ENCODE results near the gene DLG5.

DLG5 gene

DNA sequence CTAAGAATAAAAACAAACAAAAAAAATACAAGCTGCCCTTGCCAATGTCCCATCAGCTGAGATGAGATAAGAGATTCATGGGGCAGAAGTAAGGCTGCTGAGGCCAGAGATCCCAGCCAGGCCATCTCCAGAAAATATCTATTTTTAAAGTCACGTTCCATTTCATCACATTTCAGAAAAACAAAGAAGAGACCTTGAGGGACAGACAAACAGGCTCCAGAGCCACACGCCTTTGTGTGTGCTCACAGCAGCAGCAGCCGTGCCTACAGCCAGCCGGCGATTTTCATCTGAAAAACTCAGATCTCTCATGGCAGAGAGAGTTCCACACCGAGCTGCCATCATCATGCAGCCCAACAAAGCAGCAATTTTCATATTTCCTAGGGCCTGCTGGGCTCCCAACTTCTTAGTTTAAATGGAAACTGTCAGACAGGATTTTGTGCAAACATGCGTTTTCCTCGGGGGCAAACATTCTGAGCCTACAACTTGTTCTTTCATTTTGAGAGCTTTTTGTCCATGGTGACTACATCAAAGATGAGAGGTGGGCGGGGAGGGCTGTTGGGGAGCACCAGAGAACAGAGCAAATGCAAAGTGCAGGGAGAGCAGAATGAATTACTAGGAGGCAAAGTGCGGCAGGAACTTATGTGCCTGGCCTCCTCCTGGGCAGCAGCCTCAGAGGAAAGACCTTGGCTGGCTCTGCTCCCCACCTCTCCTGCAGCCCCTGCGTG, 38.8 kb downstream of the DLG5 start:
- DNase-seq: no peak

DNA sequence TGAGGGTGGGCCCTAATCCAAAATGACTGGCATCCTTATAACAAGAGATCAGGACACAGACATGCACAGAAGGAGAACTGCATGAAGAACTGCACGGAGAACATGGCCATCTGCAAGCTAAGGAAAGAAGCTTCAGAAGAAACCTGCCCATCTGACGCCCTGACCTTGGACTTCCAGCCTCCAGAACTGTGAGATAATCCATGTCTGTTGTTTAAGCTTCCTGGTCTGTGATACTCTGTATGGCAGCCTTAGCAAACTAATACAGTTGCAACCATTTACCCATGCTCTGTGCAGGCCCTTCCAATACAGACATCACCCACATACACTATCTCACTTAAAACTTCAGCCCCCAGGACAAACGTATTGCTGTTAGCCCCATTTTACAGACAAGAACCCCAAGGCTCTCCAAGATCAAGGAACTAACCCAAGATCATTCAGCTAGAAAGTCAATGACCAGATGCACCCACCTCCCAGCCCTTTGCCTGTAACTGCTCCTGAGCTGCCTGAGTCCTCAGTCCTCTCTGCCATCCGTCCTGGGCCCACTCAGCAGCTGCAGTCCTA, 39.7 kb downstream of the DLG5 start:
- no peak for DNase-seq

DNA sequence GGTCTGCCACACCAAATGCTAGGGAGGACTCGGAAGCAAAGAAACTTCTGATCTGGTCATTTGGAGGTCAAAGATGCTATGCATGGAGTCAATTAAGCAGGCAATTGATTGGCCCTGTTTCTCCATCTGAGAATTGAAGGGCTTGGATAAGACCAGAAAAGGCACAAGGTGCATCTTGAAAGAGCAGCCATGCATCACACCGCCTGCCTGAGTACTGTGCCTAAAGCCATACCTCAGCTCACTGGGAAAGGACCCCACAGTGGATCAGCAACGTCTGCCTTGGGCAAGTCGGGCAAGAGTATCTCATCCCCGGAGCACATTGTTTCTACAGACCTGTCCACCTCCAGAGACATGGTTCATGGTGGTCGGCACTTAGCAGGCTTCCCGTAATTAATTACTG, 42.4 kb downstream of the DLG5 start:
- DNase-seq: no peak

DNA sequence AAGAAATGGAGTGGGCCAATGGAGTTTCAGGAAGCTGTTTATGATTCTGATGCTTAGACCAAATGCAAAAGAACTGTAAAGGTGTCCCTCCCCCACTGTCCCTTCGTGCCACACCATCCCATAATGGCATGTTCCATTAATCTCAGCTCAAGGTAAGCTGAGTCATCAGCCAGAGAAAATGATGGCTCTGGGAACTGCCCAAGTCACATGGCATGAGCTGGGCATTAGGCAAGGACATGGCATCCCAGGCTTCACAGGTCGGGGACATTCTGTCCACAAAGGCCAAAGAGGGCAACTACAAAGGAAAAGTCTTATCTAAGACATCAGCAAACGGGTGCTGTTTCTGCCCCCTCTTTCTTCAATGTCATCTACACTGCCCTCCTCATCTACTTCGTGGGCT, 44.9 kb downstream of the DLG5 start:
- no peak for DNase-seq

DNA sequence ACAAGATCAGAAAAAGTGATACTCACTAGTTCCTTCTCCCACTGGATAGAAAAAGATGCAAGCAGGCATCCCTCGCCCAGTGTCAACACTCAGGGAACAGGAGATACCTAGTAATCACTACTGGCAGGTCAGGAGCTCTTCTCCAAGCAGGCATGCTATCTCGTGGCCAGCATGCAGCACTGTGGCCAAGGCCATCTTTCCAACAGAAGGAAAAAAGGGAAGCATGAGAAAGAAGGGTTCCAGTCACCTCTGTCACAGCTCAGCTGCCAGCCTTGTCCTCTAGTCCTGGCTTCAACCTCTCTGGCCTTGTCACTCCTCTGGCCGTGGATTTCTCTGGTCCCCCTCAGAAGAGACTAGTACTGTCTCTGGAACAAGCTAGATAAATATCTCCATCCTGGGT, 45.3 kb downstream of the DLG5 start:
- no peak for DNase-seq

DNA sequence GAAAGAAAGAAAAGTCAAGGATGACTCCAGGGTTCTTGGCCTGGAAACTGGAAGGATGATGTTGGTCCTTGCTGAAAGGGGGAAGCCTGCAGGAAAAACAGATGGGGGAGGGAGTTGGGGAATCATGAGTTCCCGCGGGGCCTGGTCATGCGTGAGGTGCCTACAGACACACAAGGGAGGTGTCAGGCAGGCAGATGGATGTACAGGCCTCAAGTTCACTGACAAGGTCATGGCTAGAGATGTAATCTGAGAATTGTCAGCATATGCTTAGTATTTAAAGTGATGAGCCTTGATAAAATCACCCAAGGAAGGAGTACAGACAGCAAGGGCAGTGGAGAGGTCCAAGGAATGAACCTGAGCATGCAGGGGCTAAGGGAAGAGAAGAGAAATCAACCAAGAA, 46.8 kb downstream of the DLG5 start:
- no peak for DNase-seq

DNA sequence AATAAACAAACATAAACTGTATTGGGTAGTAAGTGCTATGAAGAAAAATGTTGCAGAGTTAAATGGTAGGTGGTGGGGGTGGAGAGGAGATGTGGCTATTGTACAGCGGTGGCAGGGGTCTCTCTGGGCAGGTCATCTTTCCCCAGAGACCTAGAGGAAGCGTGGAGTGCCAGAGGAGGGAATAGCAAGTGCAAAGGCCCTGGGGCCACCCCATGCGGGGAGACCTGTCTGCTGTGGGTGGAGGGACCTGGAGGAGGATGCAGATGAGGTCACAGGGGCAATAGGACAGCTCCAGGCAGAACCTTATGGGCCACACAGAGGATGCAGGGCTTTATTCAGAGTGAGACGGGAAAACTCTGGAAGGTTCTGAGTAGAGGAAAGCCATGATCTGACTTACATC, 47.5 kb downstream of the DLG5 start:
- DNase-seq: no peak

DNA sequence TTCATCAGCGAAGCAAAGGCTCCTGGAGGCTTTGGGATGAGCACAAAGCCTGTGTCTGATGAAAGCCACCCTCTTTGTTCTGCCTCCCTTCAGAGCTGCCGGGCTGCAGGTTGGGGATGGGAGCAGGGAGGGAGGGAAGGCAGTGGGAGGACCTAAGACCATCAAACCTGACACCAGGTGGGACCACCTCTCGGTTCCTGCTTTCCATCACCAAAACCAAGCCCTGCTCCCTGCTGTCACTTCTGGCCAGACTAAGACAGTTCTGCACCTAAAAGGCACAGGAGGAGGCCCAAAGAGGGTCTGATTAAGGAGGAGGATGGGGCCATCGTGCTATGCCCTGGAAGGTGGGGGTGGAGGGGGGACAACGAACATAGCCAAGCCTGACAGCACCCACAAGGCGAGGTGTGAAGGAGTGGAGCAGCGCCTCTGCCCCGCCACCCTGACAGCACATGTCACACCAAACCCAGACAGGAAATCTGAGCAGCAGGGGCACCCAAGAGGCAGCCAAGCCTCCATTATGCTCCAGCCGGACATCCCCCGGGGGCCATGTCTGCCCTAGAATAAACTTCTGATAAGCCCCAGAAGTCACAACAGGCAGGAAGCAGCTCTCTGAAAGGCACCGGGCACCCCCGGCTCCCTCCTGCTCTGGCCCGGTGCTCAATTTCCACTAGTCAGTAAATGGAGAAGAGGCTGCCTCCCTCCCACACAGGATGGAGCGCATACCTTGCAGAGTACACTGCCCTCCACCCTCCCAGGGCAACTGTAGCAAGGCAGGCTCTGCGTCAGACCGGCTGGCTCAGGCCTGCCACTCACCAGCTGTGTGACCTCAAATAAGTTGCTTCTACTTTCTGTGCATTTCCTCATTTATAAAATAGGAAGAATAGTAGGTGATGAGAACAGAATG, 48.9 kb downstream of the DLG5 start:
- DNase-seq: no peak

DNA sequence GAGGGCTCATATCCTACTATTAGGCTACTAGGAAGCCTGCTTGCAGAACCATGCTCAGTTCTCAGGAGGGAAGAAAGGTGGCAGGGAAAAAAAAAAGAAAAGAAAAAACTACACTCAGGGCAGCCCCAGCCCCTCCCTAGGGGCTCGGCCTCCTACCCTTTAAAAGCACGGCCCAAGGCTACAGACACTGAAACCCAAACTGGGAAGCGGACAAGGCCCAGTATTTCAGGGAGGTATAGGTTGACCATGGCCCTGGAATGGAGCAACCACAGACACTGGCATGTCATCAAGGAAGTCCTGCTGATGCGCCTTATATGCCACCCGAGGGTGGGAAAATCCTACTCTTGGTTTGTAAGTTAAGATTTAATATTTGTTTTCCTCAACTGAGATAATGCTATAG, 50.8 kb downstream of the DLG5 start:
- DNase-seq: no peak

DNA sequence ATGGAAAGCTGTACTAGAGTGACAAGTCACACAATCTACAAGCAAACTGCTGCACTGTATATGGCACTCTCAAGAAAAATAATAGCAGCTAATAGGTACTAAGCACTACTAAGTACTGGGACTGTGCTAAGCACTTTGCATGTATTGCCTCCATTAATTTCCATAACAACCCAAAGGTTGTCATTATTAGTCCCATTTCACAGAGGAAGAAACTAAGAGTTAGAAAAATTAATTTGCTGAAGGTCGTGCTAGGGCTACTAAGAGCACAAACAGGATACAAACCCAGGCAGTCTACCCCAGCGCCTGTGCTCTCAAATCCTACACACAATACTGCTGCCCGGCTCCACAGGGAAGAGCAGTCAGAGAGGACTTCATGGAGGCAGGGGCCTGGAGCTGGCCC, 51.7 kb downstream of the DLG5 start:
- DNase-seq: no peak

DNA sequence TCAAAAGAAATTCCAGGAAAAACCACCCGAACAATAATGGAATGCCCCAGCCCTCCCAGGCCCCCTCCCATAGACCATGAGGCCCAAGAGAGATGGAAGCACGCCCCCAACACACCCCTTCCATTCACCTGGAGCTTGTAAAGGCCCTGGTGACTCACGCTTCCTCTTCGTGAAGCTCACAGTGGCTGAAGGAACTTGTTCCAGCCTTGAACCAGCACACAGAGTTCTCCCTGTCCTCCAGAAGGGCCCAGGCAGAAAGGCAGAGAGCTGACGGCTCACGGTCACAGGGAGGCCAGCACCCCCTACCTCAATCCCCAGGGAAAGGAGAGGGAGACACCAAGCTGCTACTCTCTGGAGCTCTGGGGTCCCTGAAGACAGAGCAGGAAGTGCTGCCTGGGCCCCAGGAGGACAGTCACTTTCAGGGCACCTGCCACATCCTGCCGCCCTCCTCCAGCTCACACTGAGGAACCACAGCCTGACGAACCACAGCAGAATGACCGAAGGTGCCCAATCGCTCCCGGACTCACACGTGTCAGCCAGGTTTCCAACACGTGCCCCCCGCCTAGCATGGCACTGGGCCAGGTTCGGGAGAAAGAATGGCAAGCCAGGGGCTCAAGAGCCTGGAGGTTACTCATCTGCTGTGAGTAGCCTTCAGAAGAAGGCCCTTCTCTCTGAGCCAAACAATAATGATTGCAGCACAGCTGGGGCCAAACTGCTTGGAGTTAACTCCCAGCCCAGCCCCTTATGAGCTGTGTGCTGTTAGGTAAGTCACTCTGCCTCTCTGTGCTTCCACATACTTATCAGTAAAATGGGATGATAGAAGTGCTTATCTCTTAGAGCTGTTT, 52.8 kb downstream of the DLG5 start:
- DNase-seq: peak in 2 of 4 experiments; percentile 6 to 17

DNA sequence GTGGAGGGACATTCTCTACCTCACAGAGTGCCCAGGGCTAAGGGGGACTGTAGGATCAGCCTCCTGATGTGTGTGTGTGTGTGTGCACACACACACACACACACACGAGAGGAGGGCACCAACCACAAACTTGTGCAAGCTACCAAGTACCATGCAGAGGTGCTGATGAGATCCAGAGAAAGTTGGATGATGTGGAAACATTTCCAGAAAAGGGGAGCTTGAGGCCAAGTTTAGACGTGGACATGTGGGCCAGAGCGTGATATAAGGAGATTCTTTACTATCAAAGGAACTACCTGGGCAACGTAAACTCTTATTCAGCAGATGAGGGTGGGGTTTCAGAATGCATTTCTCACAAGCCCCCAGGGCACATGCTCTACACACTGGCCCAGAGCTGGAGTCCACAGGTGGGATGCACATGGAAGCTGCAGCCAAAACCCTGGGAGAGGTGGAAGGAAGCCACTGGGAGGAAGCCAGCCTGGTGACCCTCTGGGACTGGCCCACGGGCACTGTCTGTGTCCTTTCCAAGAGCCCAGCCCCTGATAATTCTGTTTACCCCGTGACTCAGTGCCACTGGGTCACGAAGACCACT, 53.5 kb downstream of the DLG5 start:
- no peak for DNase-seq

DNA sequence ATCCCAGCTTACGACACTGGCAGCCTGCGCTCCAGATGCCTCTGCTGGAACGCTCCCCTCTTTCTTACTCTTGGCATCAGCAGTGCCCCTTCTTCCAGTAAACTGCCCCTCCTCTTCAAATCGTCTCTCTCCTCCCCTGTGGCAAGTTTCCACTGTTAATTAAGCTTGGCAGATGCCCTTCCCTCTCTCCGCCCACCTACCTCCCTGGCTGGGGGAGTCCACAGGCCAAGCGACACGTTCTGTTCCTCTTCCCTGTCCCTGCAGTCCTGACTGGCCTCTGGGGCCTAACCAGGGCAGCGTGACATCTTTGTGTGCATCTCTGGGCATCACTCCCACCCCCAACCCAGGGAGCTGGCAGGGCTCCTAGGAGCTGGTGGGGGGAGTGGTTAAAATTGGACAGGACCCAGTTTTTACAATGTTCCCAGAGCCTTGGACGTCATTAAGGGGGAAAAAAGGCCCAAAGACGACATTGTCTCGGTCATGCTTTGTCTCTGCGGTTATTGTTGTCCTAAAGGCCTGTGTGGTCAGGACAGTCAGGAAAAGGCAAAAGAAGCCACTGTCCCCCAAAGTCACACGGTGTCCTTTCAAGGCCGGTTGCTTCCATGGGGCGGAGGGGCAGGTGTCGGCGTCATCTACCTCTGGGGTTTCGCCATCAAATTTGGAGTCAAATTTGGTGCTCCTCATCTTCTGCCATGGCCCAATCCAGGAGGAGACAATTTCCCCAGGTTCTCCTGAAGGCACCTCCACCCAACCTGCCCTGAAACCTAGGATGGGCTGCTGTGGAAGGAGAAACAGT, 54.2 kb downstream of the DLG5 start:
- no peak for DNase-seq

DNA sequence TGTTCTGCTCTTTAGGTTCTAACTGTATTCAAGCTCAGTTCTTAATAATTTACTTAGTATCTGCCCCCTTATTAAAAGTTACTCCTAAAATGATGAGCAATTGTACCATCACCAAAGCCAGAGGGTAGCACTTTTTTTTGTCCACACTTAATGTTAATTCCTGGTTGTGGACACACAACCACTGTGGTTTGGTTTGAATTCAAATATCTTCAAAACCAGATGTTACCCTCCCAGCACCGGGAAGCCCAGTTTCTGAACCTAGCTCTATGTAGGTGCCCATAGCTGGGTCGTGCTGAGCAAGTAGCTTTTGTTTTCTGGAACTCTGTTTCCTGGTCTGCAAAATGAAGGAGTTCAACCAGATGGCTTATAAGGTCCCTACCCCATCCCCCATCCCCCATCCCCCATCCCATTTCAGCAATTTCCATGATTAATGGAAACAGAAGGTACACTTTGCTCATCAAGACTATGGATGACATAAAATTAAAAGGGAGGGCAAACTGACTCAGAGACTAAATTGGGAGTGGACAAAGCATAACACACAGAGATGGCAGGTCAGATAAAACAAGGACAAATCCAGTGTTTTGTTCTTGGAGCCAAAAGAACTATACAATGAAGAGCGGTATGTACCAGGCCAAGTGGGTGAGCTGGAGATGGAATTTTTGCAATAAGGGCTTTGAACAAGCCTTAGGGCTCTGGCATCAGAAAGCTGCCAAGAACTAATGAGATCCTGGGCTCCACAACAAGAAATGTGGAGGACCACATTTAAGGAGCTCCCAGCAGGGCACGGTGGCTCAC, 56.7 kb downstream of the DLG5 start:
- no peak for DNase-seq

DNA sequence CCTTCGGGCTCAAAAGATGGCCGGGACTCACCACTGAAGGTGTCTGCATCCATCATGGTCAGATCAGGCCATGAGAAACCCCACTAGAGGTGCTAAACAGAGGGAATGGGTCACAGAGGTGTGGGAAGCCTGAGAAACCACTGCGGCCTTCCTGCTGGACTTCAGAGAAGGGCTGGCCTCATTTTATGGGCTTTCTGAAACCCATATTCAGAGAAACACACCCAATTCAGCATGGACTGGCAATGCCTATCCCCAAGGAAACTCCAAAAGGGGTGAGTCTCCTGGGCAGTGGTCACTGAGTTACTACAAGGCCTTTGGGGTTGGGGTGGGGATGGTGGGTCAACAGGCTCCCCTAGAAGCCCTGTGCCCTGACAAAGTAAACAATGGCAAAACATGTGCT, 58.0 kb downstream of the DLG5 start:
- DNase-seq: no peak

DNA sequence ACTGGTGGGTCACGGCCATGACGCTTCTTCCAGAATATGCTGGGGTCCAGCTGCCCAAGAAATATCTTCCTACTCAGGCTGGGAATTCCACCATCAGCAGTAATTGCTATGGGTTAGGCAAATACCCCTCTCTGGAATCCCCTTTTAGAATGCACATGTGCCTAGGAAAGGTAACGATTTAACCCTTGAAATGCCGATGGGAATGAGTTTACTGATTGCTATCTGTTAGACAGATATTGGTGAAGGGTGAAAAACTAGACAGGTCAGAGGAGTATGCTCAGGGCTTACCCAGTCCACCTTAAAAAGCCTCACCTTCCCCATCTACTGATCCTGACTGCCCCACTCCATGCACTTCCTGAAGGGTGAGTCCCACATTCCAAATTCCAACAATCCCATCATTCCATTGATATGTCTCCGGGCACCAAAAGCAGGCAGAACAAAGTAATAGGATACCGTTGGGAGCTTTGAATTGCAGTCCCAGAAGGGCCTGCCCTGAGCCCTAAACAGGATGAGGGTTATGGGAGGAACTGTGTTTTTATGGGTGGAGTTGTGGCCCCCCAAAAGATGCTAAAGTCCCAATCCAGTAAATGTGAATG, 59.3 kb downstream of the DLG5 start:
- no peak for DNase-seq

DNA sequence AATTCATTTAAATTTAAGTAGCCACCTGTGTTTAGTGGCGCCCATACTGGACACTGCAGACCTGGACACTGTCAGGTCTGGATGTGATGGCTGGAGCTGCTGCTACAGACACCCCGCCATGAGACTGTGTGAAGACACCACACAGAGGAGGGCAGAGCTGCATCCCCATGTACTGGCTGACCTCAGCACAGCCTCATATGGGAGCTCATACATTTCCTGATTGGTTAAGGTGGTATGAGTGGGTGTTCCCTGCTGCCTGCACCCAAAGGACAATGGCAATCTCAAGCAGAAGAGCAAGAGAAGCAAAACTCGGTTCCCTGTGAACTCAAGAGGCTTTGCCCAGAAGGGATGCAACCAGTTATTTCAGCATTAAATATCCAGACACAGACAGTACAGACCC, 60.0 kb downstream of the DLG5 start:
- no peak for DNase-seq

DNA sequence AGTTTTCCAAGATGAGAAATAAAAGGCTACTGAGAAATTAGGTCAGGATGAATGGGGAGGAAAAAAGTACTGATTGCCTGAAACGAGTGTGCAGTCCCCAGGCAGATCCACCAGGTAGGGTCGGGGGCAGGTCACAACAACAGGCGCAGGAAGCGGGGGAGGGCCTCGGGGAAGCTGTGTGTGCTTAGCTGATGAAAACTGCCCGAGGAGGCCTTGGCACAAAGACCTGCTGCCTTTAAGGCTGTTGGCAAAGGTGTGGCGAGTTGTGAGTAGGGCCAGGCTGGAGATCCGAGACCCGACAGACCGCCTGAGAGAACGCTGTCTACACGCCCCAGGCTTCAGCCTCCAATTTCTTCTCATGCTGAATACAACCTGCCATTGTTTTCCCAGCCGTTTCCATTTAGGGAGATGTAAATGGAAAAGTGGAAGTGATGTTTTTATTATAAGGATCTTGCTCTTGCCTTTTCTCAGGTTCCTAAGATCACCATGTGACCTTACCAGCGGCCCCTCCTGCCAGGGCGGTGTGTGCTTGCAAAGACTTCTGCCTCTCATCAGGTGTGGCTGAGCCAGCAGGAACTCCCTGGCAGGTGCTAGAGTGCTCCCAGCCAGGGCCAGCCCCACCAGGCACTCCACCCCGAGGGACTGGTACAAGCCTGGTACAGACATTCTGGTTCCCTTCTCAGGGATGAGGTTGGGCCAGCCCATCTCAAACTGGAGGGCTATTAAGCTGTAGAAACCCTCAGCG, 60.8 kb downstream of the DLG5 start:
- no peak for DNase-seq

DNA sequence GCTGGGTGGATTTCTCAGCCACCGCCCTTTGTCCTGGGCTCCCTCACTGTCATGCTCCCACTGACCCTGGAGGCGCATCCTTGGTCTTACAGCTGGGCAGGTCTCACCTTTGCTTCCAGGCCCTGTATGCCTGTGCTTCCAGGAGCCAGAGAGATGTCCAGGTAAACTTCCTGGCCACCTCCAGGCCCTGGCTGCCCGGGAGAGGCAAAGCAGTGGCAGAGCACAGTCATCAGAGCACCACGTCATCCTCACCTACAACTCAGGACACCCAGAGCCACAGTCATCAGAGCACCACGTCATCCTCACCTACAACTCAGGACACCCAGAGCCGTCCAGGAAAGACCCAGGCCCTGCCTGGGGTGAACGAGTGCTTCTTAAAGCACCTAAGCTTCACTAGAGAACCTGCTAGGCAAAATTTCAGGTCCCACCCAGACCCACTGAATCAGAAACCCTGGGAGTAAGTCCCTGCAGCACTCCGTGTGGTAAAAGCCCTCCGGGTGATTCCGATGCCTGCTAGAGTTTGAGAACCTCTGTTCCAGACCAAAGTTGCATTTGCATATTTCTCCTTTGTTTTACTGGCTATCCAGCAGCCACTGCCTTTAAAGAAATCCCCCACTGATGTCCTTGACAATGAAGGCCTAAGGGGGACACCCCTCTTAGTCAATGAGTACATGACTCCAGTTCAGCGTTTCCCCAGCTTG, 62.3 kb downstream of the DLG5 start:
- no peak for DNase-seq

Measured in activated CD4-positive, CD25-positive, alpha-beta regulatory T cell (primary cell).